ENCODE data around the gene MGST1.

MGST1 gene

GRCh38 chr12:16347391-16348298 lies at the start of gene MGST1:
Gene MGST1, plus strand, starts transcription at chr12:16347645. Its CDS starts 6,608 bp downstream, at chr12:16354253.
- DNase-seq = no peak

GRCh38 chr12:16299403-16299802 lies 48.0 kb upstream of the MGST1 start:
- peak; percentile 14 for DNase-seq

GRCh38 chr12:16300122-16300521 lies 47.3 kb upstream of the MGST1 start:
- no peak for DNase-seq

- no peak for DNase-seq
Observed at GRCh38 chr12:16300736-16301135, 46.7 kb upstream of the MGST1 start.

GRCh38 chr12:16303939-16304338 lies 43.5 kb upstream of the MGST1 start:
- DNase-seq = no peak

- DNase-seq = no peak
Observed at GRCh38 chr12:16307856-16308475, 39.5 kb upstream of the MGST1 start.

GRCh38 chr12:16310934-16311333 lies 36.5 kb upstream of the MGST1 start:
- no peak for DNase-seq

- no peak for DNase-seq
Observed at GRCh38 chr12:16323010-16323409, 24.4 kb upstream of the MGST1 start.

GRCh38 chr12:16323638-16324037 lies 23.8 kb upstream of the MGST1 start:
- no peak for DNase-seq

GRCh38 chr12:16324272-16324671 lies 23.2 kb upstream of the MGST1 start:
- DNase-seq = no peak

- no peak for DNase-seq
Observed at GRCh38 chr12:16324772-16325171, 22.7 kb upstream of the MGST1 start.

GRCh38 chr12:16325426-16325825 lies 22.0 kb upstream of the MGST1 start:
- no peak for DNase-seq

- DNase-seq = no peak
Observed at GRCh38 chr12:16327963-16328362, 19.5 kb upstream of the MGST1 start.

GRCh38 chr12:16329594-16329993 lies 17.9 kb upstream of the MGST1 start:
- no peak for DNase-seq

- no peak for DNase-seq
Observed at GRCh38 chr12:16330560-16330959, 16.9 kb upstream of the MGST1 start.

GRCh38 chr12:16331998-16332397 lies 15.4 kb upstream of the MGST1 start:
- no peak for DNase-seq

- no peak for DNase-seq
Observed at GRCh38 chr12:16335838-16336237, 11.6 kb upstream of the MGST1 start.

- no peak for DNase-seq
Observed at GRCh38 chr12:16344269-16344668, 3.2 kb upstream of the MGST1 start.

- DNase-seq = no peak
Observed at GRCh38 chr12:16345105-16345504, 2.3 kb upstream of the MGST1 start.

- DNase-seq = no peak
Observed at GRCh38 chr12:16346958-16347357, 487 bp upstream of the MGST1 start.

GRCh38 chr12:16348435-16349130 lies 1.1 kb downstream of the MGST1 start:
- DNase-seq = no peak

- DNase-seq = peak; percentile 43
Observed at GRCh38 chr12:16349131-16349460, 1.7 kb downstream of the MGST1 start.

- DNase-seq = peak; percentile 59
Observed at GRCh38 chr12:16350682-16351081, 3.2 kb downstream of the MGST1 start.

- DNase-seq = peak; percentile 8
Observed at GRCh38 chr12:16352481-16352880, 5.0 kb downstream of the MGST1 start.

Measured in NCI-H226 (cell line).